Ectodermal cell (in vitro differentiated cells): ENCODE data around the gene CCDC60.

Source experiments
- H3K27ac ChIP-seq: 2 replicates; pipeline ENCODE4 v1.7.0; 2013; ENCODE audit warnings: mild to moderate bottlenecking, low read depth, low read length; ENCODE audit not compliant: insufficient read depth, poor library complexity, severe bottlenecking
- H3K27me3 ChIP-seq: 2 replicates; pipeline ENCODE4 v1.7.0; 2013; ENCODE audit warnings: mild to moderate bottlenecking, low read length; ENCODE audit not compliant: insufficient read depth, control insufficient read depth, poor library complexity, severe bottlenecking
- H3K36me3 ChIP-seq: one replicate; pipeline ENCODE4 v1.7.0; 2013; ENCODE audit warnings: low read length; ENCODE audit not compliant: control insufficient read depth, insufficient read depth
- H3K4me1 ChIP-seq: one replicate; pipeline ENCODE4 v1.7.0; 2013; ENCODE audit warnings: low read length; ENCODE audit not compliant: control insufficient read depth, insufficient read depth
- H3K4me3 ChIP-seq: 2 replicates; pipeline ENCODE4 v1.7.0; 2013; ENCODE audit warnings: low read depth, low read length, control low read depth; ENCODE audit not compliant: insufficient read depth
- H3K9me3 ChIP-seq: 2 replicates; pipeline ENCODE4 v1.7.0; 2013; ENCODE audit warnings: mild to moderate bottlenecking, low read length, moderate library complexity; ENCODE audit not compliant: control insufficient read depth
- WGBS, 2 experiments: methylation state at CpG; one replicate each; pipeline ENCODE4 v1.1.7; 2013; ENCODE audit warnings: missing lambda C conversion rate in 2 of 2; 5-methylcytosine and 5-hydroxymethylcytosine counted together

CCDC60 gene

GRCh38 chr12:119307747-119308146 lies 26.8 kb upstream of the CCDC60 start:
- no peak overlapping the region for H3K27ac ChIP-seq
- H3K27me3 ChIP-seq = no peaks in the 10 kb centered on the region
- H3K36me3 ChIP-seq = no peaks in the 10 kb centered on the region
- 95 to 96% methylated on average over 2 of the region's 2 CpGs for WGBS, 2 experiments
- H3K9me3 ChIP-seq = no peaks in the 10 kb centered on the region
- H3K4me1 ChIP-seq = peaks cover 10% of the 10 kb centered on the region
- no peak overlapping the region for H3K4me3 ChIP-seq

- Histone ChIP-seq H3K36me3 (no peaks in the 10 kb centered on the region), H3K9me3 (no peaks in the 10 kb centered on the region), H3K4me1 (peaks cover 13% of the 10 kb centered on the region), H3K27ac (peak overlapping the region; percentile 79), H3K4me3 (no peak overlapping the region), H3K27me3 (no peaks in the 10 kb centered on the region)
- WGBS, 2 experiments = 60 to 69% methylated on average over 19 of the region's 19 CpGs
These were observed 25.6 kb upstream of the CCDC60 start for GRCh38 chr12:119308708-119309456.

GRCh38 chr12:119311878-119312277 lies 22.7 kb upstream of the CCDC60 start:
- Histone ChIP-seq H3K9me3 (no peaks in the 10 kb centered on the region), H3K4me3 (no peak overlapping the region), H3K36me3 (no peaks in the 10 kb centered on the region), H3K4me1 (peaks cover 13% of the 10 kb centered on the region), H3K27ac (no peak overlapping the region), H3K27me3 (no peaks in the 10 kb centered on the region)
- 89 to 95% methylated on average over 4 of the region's 4 CpGs for WGBS, 2 experiments

- Histone ChIP-seq H3K36me3 (no peaks in the 10 kb centered on the region), H3K4me3 (no peak overlapping the region), H3K27me3 (no peaks in the 10 kb centered on the region), H3K27ac (no peak overlapping the region), H3K4me1 (peaks cover 13% of the 10 kb centered on the region), H3K9me3 (no peaks in the 10 kb centered on the region)
- WGBS, 2 experiments = 64 to 71% methylated on average over 1 of the region's 1 CpG
These were observed 21.6 kb upstream of the CCDC60 start for GRCh38 chr12:119312904-119313303.

GRCh38 chr12:119314290-119314689 lies 20.2 kb upstream of the CCDC60 start:
- Histone ChIP-seq H3K9me3 (no peaks in the 10 kb centered on the region), H3K4me1 (peaks cover 3% of the 10 kb centered on the region), H3K27me3 (no peaks in the 10 kb centered on the region), H3K4me3 (no peak overlapping the region), H3K27ac (no peak overlapping the region), H3K36me3 (no peaks in the 10 kb centered on the region)
- 96 to 97% methylated on average over 5 of the region's 5 CpGs for WGBS, 2 experiments

GRCh38 chr12:119319638-119320037 lies 14.9 kb upstream of the CCDC60 start:
- Histone ChIP-seq H3K27me3 (no peaks in the 10 kb centered on the region), H3K9me3 (no peaks in the 10 kb centered on the region), H3K36me3 (no peaks in the 10 kb centered on the region), H3K4me1 (peaks cover 5% of the 10 kb centered on the region), H3K27ac (no peak overlapping the region), H3K4me3 (no peak overlapping the region)
- WGBS, 2 experiments = 42 to 66% methylated on average over 1 to 2 of the region's 2 CpGs

GRCh38 chr12:119320678-119321077 lies 13.9 kb upstream of the CCDC60 start:
- Histone ChIP-seq H3K27ac (no peak overlapping the region), H3K4me3 (no peak overlapping the region), H3K9me3 (no peaks in the 10 kb centered on the region), H3K27me3 (no peaks in the 10 kb centered on the region), H3K4me1 (peaks cover 5% of the 10 kb centered on the region), H3K36me3 (no peaks in the 10 kb centered on the region)
- 44% methylated on average over 2 of the region's 2 CpGs for WGBS, 2 experiments

GRCh38 chr12:119322301-119322723 lies 12.2 kb upstream of the CCDC60 start:
- H3K27me3 ChIP-seq = no peaks in the 10 kb centered on the region
- H3K9me3 ChIP-seq = no peaks in the 10 kb centered on the region
- no peak overlapping the region for H3K27ac ChIP-seq
- H3K36me3 ChIP-seq = no peaks in the 10 kb centered on the region
- no peak overlapping the region for H3K4me3 ChIP-seq
- 94 to 95% methylated on average over 7 of the region's 7 CpGs for WGBS, 2 experiments
- peaks cover 5% of the 10 kb centered on the region for H3K4me1 ChIP-seq

GRCh38 chr12:119325813-119326212 lies 8.7 kb upstream of the CCDC60 start:
- whole genome bisulfite sequencing, 2 experiments = 93 to 95% methylated on average over 1 of the region's 1 CpG
- Histone ChIP-seq H3K27me3 (no peaks in the 10 kb centered on the region), H3K27ac (no peak overlapping the region), H3K4me1 (no peaks in the 10 kb centered on the region), H3K4me3 (no peak overlapping the region), H3K36me3 (no peaks in the 10 kb centered on the region), H3K9me3 (no peaks in the 10 kb centered on the region)

GRCh38 chr12:119326341-119326740 lies 8.2 kb upstream of the CCDC60 start:
- H3K4me1 ChIP-seq = no peaks in the 10 kb centered on the region
- H3K27me3 ChIP-seq = no peaks in the 10 kb centered on the region
- no peaks in the 10 kb centered on the region for H3K36me3 ChIP-seq
- no peak overlapping the region for H3K27ac ChIP-seq
- no peaks in the 10 kb centered on the region for H3K9me3 ChIP-seq
- H3K4me3 ChIP-seq = no peak overlapping the region
